Liver (tissue), 3 donors: ENCODE results near the gene ARHGAP33.
A peak's percentile ranks its signal among the peaks of the same experiment; 100 is the strongest.

ENCODE experiments used
- ATF3 ChIP-seq: IDR thresholded peaks from 2 replicates; pipeline ENCODE4 v1.6.1; 2016; ENCODE audit warnings: antibody characterized with exemption
- CTCF ChIP-seq: fragments of 150-350 bp; IDR thresholded peaks from 2 replicates; pipeline ENCODE4 v1.5.1; 2017; ENCODE audit warnings: improper control_type of control experiment, low read depth, low read length; ENCODE audit not compliant: missing input control
- EGR1 ChIP-seq, 2 donors: IDR thresholded peaks; 2 replicates each; pipeline ENCODE4 v1.6.1; 2016 to 2018; ENCODE audit warnings: antibody characterized with exemption in 2 of 2, low read depth in 2 of 2
- FOXA2 ChIP-seq: IDR thresholded peaks from 2 replicates; pipeline ENCODE4 v1.6.1; 2016; ENCODE audit warnings: antibody characterized with exemption
- GABPA ChIP-seq, 2 donors: IDR thresholded peaks in 1 of 2; conservative IDR thresholded peaks in 1 of 2; 2 replicates each; pipeline ENCODE4 v1.6.1; 2016; ENCODE audit warnings: antibody characterized with exemption in 2 of 2, mild to moderate bottlenecking in 1 of 2, moderate library complexity in 1 of 2
- JUND ChIP-seq, 2 donors: IDR thresholded peaks; 2 replicates each; pipeline ENCODE4 v1.6.1; 2016; ENCODE audit warnings: antibody characterized with exemption in 2 of 2
- MAX ChIP-seq: IDR thresholded peaks from 2 replicates; pipeline ENCODE4 v1.6.1; 2016; ENCODE audit warnings: antibody characterized with exemption
- RAD21 ChIP-seq, 2 donors: IDR thresholded peaks; 2 replicates each; pipeline ENCODE4 v1.6.1; 2016; ENCODE audit warnings: antibody characterized with exemption in 2 of 2, mild to moderate bottlenecking in 2 of 2
- REST ChIP-seq: IDR thresholded peaks from 2 replicates; pipeline ENCODE4 v1.6.1; 2016; ENCODE audit warnings: antibody characterized with exemption, mild to moderate bottlenecking
- SP1 ChIP-seq: IDR thresholded peaks from 2 replicates; pipeline ENCODE4 v1.6.1; 2018; ENCODE audit warnings: antibody characterized with exemption, mild to moderate bottlenecking
- TAF1 ChIP-seq: conservative IDR thresholded peaks from 2 replicates; pipeline ENCODE4 v1.6.1; 2016; ENCODE audit warnings: antibody characterized with exemption, mild to moderate bottlenecking
- TF ChIP-seq, protein P1 (sequence below): IDR thresholded peaks from 2 replicates; pipeline ENCODE4 v1.6.1; 2016; ENCODE audit warnings: antibody characterized with exemption
- donor health status: healthy.
- donor health status: healthy.

GRCh38 chr19:35775298-35776101 lies at the start of gene ARHGAP33:
- TF ChIP-seq MAX (no peak), JUND (IDR thresholded peaks at IDR 0.05) (no peak), CTCF (no peak), EGR1 (IDR thresholded peaks at IDR 0.05; ENCODE audit: low read depth in 2 of 2) (no peak), FOXA2 (no peak), ATF3 (no peak), REST (no peak), RAD21 (IDR thresholded peaks at IDR 0.05) (peak in 1 of 2 donors; percentile 25), TAF1 (no peak), SP1 (peak; percentile 69), GABPA (IDR thresholded peaks at IDR 0.05 in 1 of 2, conservative IDR thresholded peaks at IDR 0.05 in 1 of 2) (no peak)
- TF ChIP-seq, protein P1, sequence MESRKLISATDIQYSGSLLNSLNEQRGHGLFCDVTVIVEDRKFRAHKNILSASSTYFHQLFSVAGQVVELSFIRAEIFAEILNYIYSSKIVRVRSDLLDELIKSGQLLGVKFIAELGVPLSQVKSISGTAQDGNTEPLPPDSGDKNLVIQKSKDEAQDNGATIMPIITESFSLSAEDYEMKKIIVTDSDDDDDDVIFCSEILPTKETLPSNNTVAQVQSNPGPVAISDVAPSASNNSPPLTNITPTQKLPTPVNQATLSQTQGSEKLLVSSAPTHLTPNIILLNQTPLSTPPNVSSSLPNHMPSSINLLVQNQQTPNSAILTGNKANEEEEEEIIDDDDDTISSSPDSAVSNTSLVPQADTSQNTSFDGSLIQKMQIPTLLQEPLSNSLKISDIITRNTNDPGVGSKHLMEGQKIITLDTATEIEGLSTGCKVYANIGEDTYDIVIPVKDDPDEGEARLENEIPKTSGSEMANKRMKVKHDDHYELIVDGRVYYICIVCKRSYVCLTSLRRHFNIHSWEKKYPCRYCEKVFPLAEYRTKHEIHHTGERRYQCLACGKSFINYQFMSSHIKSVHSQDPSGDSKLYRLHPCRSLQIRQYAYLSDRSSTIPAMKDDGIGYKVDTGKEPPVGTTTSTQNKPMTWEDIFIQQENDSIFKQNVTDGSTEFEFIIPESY = no peak
